K562 (cell line): ENCODE measurements around the gene PRTFDC1. TPM values are rescaled to one million over a fixed set of nuclear protein-coding genes. Genes with fewer than 3 reads are reported as not detected.

Experiments
- BRD9 ChIP-seq: fragments of 450-650 bp; IDR thresholded peaks from 2 replicates; pipeline ENCODE4 v1.6.1; 2018; ENCODE audit warnings: low read depth; ENCODE audit not compliant: partially characterized antibody
- CBX3 ChIP-seq, 2 experiments: IDR thresholded peaks; 1 replicate in 1 of 2; 2 replicates in 1 of 2; pipeline ENCODE4 v1.6.1; 2012; ENCODE audit warnings: inconsistent platforms in 2 of 2, low read length in 2 of 2, borderline replicate concordance in 1 of 2, control low read depth in 1 of 2
- CHD2 ChIP-seq: IDR thresholded peaks from 2 replicates; pipeline ENCODE4 v1.6.1; 2011; ENCODE audit warnings: low read depth, low read length
- EP400 ChIP-seq: fragments of 450-650 bp; IDR thresholded peaks from 2 replicates; pipeline ENCODE4 v1.6.1; 2017; ENCODE audit warnings: antibody characterized with exemption, mild to moderate bottlenecking, moderate library complexity
- FOSL1 ChIP-seq: fragments of 200-800 bp; sonication (Bioruptor generic); conservative IDR thresholded peaks from 2 replicates; pipeline ENCODE4 v1.6.1; 2016; ENCODE audit warnings: missing genetic modification characterization, missing compliant biosample characterization
- FUS ChIP-seq: fragments of 200-400 bp; formaldehyde crosslinking; optimal IDR thresholded peaks from 2 replicates; pipeline ENCODE3; 2017; ENCODE audit warnings: low read depth, low read length
- GABPB1 ChIP-seq: sonication (generic); formaldehyde crosslinking; IDR thresholded peaks from 2 replicates; pipeline ENCODE4 v1.8.0; 2022; ENCODE audit warnings: mild to moderate bottlenecking, missing genetic modification reagents
- GTF2A2 ChIP-seq: IDR thresholded peaks from 2 replicates; pipeline ENCODE4 v1.6.1; 2016; ENCODE audit warnings: mild to moderate bottlenecking, missing genetic modification characterization, missing compliant biosample characterization
- KDM1A ChIP-seq, 2 experiments: fragments of 450-650 bp; IDR thresholded peaks; 2 replicates each; pipeline ENCODE4 v1.6.1; 2016; ENCODE audit warnings: mild to moderate bottlenecking in 2 of 2
- MAFF ChIP-seq: IDR thresholded peaks from 2 replicates; pipeline ENCODE4 v1.6.1; 2012; ENCODE audit warnings: low read length, improper control_type of control experiment
- PPARD ChIP-seq: fragments of 250-450 bp; sonication (Bioruptor Pico); IDR thresholded peaks from 2 replicates; pipeline ENCODE4 v1.8.0; 2022; ENCODE audit warnings: inconsistent platforms, mild to moderate bottlenecking, moderate library complexity
- RBM22 ChIP-seq: fragments of 200-400 bp; formaldehyde crosslinking; IDR thresholded peaks from 2 replicates; pipeline ENCODE4 v1.6.1; 2018; ENCODE audit warnings: low read length, low read depth; ENCODE audit not compliant: poor library complexity, severe bottlenecking
- SMARCA4 ChIP-seq: fragments of 450-650 bp; IDR thresholded peaks from 2 replicates; pipeline ENCODE4 v1.6.1; 2016
- TAF7 ChIP-seq: fragments of 450-650 bp; IDR thresholded peaks from 2 replicates; pipeline ENCODE4 v1.6.1; 2016; ENCODE audit warnings: missing genetic modification characterization, missing compliant biosample characterization
- ZBTB9 ChIP-seq: fragments of 450-650 bp; formaldehyde crosslinking; IDR thresholded peaks from 2 replicates; pipeline ENCODE4 v1.4.0; 2020; ENCODE audit warnings: mild to moderate bottlenecking, moderate library complexity
- ZNF311 ChIP-seq: fragments of 250-450 bp; sonication (Bioruptor Pico); IDR thresholded peaks from 2 replicates; pipeline ENCODE4 v1.4.0; 2020; ENCODE audit warnings: mild to moderate bottlenecking, moderate library complexity
- ZNF354B ChIP-seq: fragments of 250-450 bp; sonication (Bioruptor Pico); IDR thresholded peaks from 2 replicates; pipeline ENCODE4 v1.4.0; 2020
- ZNF589 ChIP-seq: fragments of 200-800 bp; sonication (Bioruptor generic); IDR thresholded peaks from 2 replicates; pipeline ENCODE4 v1.6.1; 2016; ENCODE audit warnings: low read depth, missing genetic modification characterization, missing compliant biosample characterization
- ZNF639 ChIP-seq, 2 experiments: fragments of 200-800 bp in 1 of 2; sonication (Bioruptor generic) in 1 of 2; sonication (generic) in 1 of 2; formaldehyde crosslinking in 1 of 2; IDR thresholded peaks in 1 of 2; conservative IDR thresholded peaks in 1 of 2; 2 replicates each; pipeline versions ENCODE4 v1.5.0 to v1.6.1; 2016 to 2020; ENCODE audit warnings: missing compliant biosample characterization in 1 of 2, missing genetic modification characterization in 1 of 2, missing genetic modification reagents in 1 of 2
- ZNF707 ChIP-seq: fragments of 250-450 bp; sonication (Bioruptor Pico); conservative IDR thresholded peaks from 2 replicates; pipeline ENCODE4 v1.8.0; 2022; ENCODE audit warnings: inconsistent platforms, mild to moderate bottlenecking, moderate library complexity
- polyA plus RNA-seq, 8 experiments: library from polyadenylated mRNA; depleted of rRNA in 4 of 8; stranded (reverse) in 5 of 8; unstranded in 3 of 8; fragments of >200 nt; fragmentation: Nextera tagmentation in 2 of 8; fragmentation: Illumina TruSeq in 1 of 8; extraction: Ambion mirVana in 2 of 8; extraction: Trizol in 1 of 8; gene quantifications; 2 replicates each; pipeline versions ENCODE4 v1.2.1 to v1.2.3, GENCODE V29; 2011 to 2014; ENCODE audit warnings: inconsistent platforms in 1 of 8, missing spikeins in 1 of 8
- total RNA-seq, 7 experiments: library from RNA; depleted of rRNA in 6 of 7; stranded (reverse); fragments of >200 nt in 6 of 7; fragmentation: Illumina TruSeq in 2 of 7; extraction: Trizol in 2 of 7; gene quantifications; 2 replicates each; pipeline versions ENCODE4 v1.2.1 to v1.2.3, GENCODE V29; 2011 to 2021; ENCODE audit warnings: low replicate concordance in 1 of 7
- TF ChIP-seq, protein P1 (sequence below): sonication (generic); formaldehyde crosslinking; IDR thresholded peaks from 2 replicates; pipeline ENCODE4 v1.8.0; 2022; ENCODE audit warnings: missing genetic modification reagents, mild to moderate bottlenecking, moderate library complexity, borderline replicate concordance
- TF ChIP-seq, protein P2 (sequence below), 2 experiments: fragments of 450-650 bp in 1 of 2; sonication (generic) in 1 of 2; formaldehyde crosslinking in 1 of 2; IDR thresholded peaks in 1 of 2; conservative IDR thresholded peaks in 1 of 2; 2 replicates each; pipeline versions ENCODE4 v1.6.1 to v1.8.1; 2016 to 2023; ENCODE audit warnings: mild to moderate bottlenecking in 2 of 2, moderate library complexity in 2 of 2, inconsistent platforms in 1 of 2, missing genetic modification reagents in 1 of 2
- TF ChIP-seq, protein P3 (sequence below): IDR thresholded peaks from 2 replicates; pipeline ENCODE4 v1.6.1; 2011; ENCODE audit not compliant: insufficient read length; ENCODE audit errors: extremely low read depth

The PRTFDC1 gene
- total and polyA plus RNA-seq, 9 of the 15 experiments (the other 6 are each of a cell fraction or from before 2014, with no cell fraction given): 7.0 to 27.6 (median 10.0) TPM

DNA sequence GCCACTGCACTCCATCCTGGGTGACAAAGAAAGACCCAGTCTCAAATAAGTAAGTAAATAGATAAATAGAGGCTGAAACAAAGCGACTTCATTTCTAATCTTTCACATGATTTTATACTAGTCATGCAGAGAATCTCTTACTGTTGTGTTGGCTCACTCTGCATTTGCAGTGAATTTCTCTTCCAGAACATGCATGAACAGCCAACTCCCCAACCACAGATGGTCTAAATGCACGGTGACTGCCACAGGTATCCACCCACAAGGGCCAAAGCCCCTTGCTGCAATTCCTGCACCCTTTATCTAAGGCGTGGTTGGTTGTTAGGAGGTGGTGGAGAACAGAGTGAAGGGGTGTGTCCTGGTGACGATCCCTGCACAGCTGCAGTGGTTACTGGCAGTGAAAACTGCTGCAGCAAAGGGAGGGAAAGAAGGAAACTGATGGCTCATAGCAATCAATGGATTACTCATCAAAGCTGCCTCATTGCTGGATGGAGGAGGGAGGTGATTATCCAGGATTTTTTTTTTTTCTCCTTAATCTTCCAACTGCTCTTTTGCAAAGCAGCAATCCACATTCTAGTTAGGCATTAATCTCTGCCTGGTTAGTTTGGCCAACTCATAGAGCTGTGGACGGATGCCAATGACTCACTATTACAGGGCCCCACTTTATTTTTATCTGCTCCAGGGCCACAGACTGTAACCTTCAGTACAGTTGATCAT, 50.6 kb downstream of the PRTFDC1 start (continued):
- TF ChIP-seq PPARD (CRISPR knock-in tag) (no peak), ZNF354B (CRISPR knock-in tag) (no peak), KDM1A (IDR thresholded peaks at IDR 0.05) (peak; percentile 89 to 91), ZNF639 (CRISPR knock-in tag; conservative IDR thresholded peaks at IDR 0.05 in 1 of 2, IDR thresholded peaks at IDR 0.05 in 1 of 2) (0 out of 4 replicates have a peak, but pooled peaks of 1 of the 2 experiments have one; percentile 7), ZNF707 (CRISPR knock-in tag) (no peak), GTF2A2 (tag) (no peak), MAFF (peak; percentile 74), ZNF311 (CRISPR knock-in tag) (no peak), SMARCA4 (peak; percentile 91), ZBTB9 (no peak), BRD9 (peak; percentile 86), CBX3 (IDR thresholded peaks at IDR 0.05; ENCODE audit: borderline replicate concordance in 1 of 2, low read length in 2 of 2) (no peak), EP400 (no peak), ZNF589 (CRISPR knock-in tag) (no peak), RBM22 (no peak), FUS (no peak), FOSL1 (tag) (peak; percentile 97), GABPB1 (CRISPR knock-in tag) (0 out of 2 replicates have a peak, but pooled peaks have one; percentile 24), TAF7 (tag) (no peak), CHD2 (no peak)
- TF ChIP-seq, protein P1, sequence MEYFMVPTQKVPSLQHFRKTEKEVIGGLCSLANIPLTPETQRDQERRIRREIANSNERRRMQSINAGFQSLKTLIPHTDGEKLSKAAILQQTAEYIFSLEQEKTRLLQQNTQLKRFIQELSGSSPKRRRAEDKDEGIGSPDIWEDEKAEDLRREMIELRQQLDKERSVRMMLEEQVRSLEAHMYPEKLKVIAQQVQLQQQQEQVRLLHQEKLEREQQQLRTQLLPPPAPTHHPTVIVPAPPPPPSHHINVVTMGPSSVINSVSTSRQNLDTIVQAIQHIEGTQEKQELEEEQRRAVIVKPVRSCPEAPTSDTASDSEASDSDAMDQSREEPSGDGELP (CRISPR knock-in tag): peak; percentile 87
- TF ChIP-seq, protein P2, sequence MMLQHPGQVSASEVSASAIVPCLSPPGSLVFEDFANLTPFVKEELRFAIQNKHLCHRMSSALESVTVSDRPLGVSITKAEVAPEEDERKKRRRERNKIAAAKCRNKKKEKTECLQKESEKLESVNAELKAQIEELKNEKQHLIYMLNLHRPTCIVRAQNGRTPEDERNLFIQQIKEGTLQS (IDR thresholded peaks at IDR 0.05): peak; percentile 91
- TF ChIP-seq, protein P2 (CRISPR knock-in tag; conservative IDR thresholded peaks at IDR 0.05): no peak
- TF ChIP-seq, protein P3, sequence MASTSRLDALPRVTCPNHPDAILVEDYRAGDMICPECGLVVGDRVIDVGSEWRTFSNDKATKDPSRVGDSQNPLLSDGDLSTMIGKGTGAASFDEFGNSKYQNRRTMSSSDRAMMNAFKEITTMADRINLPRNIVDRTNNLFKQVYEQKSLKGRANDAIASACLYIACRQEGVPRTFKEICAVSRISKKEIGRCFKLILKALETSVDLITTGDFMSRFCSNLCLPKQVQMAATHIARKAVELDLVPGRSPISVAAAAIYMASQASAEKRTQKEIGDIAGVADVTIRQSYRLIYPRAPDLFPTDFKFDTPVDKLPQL: no peak
